Lower leg skin (tissue), 4 donors: ENCODE measurements around the gene PLXNA2. TPM values are rescaled to one million over a fixed set of nuclear protein-coding genes. Genes with fewer than 3 reads are reported as not detected.

Experiments
- DNase-seq, 2 donors: peaks; one replicate each; pipeline ENCODE4 v3.0.0-alpha.2; 2019; ENCODE audit warnings: low spot score in 2 of 2
- H3K4me3 ChIP-seq: fragments of 200-600 bp; sonication (generic); 2 replicates; pipeline ENCODE4 v1.5.1; 2017; ENCODE audit warnings: mild to moderate bottlenecking, low read depth; ENCODE audit not compliant: poor library complexity, severe bottlenecking
- POLR2A ChIP-seq, 2 donors: fragments of 450-650 bp; IDR thresholded peaks; one replicate each; pipeline ENCODE4 v1.6.1; 2016 to 2017; ENCODE audit warnings: antibody characterized with exemption in 2 of 2, mild to moderate bottlenecking in 1 of 2, moderate library complexity in 1 of 2
- WGBS, 2 donors: methylation state at CpG; one replicate each; pipeline ENCODE4 v1.1.5; 2018; 5-methylcytosine and 5-hydroxymethylcytosine counted together
- intact Hi-C: fragments of 100-400 bp; cut with DNase I; formaldehyde crosslinking; loops from one replicate; pipeline ENCODE4 v1.15.0; 2023; ENCODE audit warnings: low total_unique reads
- total RNA-seq, 4 donors: library from RNA; depleted of rRNA; stranded (reverse); fragments of >200 nt; gene quantifications; one replicate each; pipeline ENCODE4 v1.1.0, GENCODE V29; 2016
- TF ChIP-seq, protein P1 (sequence below), 3 donors: fragments of 450-650 bp; IDR thresholded peaks; one replicate each; pipeline ENCODE4 v1.5.1; 2016; ENCODE audit warnings: antibody characterized with exemption in 3 of 3, mild to moderate bottlenecking in 3 of 3, moderate library complexity in 2 of 3

PLXNA2 gene
- total RNA-seq, 4 donors from 2014 or later, result 27.4 to 44.2 (median 36.9) TPM

- TF ChIP-seq, protein P1, sequence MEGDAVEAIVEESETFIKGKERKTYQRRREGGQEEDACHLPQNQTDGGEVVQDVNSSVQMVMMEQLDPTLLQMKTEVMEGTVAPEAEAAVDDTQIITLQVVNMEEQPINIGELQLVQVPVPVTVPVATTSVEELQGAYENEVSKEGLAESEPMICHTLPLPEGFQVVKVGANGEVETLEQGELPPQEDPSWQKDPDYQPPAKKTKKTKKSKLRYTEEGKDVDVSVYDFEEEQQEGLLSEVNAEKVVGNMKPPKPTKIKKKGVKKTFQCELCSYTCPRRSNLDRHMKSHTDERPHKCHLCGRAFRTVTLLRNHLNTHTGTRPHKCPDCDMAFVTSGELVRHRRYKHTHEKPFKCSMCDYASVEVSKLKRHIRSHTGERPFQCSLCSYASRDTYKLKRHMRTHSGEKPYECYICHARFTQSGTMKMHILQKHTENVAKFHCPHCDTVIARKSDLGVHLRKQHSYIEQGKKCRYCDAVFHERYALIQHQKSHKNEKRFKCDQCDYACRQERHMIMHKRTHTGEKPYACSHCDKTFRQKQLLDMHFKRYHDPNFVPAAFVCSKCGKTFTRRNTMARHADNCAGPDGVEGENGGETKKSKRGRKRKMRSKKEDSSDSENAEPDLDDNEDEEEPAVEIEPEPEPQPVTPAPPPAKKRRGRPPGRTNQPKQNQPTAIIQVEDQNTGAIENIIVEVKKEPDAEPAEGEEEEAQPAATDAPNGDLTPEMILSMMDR (IDR thresholded peaks at IDR 0.05), result no peak
- TF ChIP-seq POLR2A (IDR thresholded peaks at IDR 0.05), result no peak
- H3K4me3 ChIP-seq, result no peak overlapping the region
- intact Hi-C loops, result no loop called here
- no peak for DNase-seq
- 72 to 81% methylated on average over 5 of the region's 5 CpGs for WGBS, 2 donors
Measured at GRCh38 chr1:208202333-208202995, 41.7 kb downstream of the PLXNA2 start.

GRCh38 chr1:208201229-208201628 lies 43.0 kb downstream of the PLXNA2 start:
- H3K4me3 ChIP-seq, result no peak overlapping the region
- TF ChIP-seq, protein P1 (IDR thresholded peaks at IDR 0.05), result no peak
- no peak for TF ChIP-seq POLR2A (IDR thresholded peaks at IDR 0.05)
- 41 to 67% methylated on average over 4 of the region's 4 CpGs for WGBS, 2 donors
- DNase-seq, result peak in 1 of 2 donors; percentile 59
- intact Hi-C loops, result no loop called here

DNA sequence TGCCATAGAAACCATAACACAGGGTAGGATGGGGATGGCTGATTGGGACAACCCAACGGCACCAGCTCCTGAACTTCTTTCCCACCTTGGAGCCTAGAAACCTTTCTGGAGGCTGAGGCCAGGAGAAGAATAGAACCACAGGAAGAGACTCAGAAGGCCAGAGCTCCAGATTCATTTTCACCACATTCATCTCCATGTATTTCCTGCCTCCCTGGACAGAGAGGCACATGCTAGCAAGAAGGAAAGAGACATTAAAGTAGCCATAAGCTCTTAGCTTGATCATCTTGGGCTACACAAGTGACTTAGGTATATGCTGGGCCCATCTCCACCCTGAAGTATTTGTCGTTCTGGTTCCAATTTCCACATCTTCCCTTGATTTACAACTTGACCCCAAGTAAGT lies 44.1 kb downstream of the PLXNA2 start:
- 86 to 89% methylated on average over 2 of the region's 2 CpGs for WGBS, 2 donors
- no peak for TF ChIP-seq POLR2A (IDR thresholded peaks at IDR 0.05)
- TF ChIP-seq, protein P1 (IDR thresholded peaks at IDR 0.05), result no peak
- H3K4me3 ChIP-seq, result no peak overlapping the region
- intact Hi-C loops, result no loop called here
- DNase-seq, result no peak

- WGBS, 2 donors, result 96 to 97% methylated on average over 8 of the region's 8 CpGs
- H3K4me3 ChIP-seq, result no peak overlapping the region
- intact Hi-C loops, result no loop called here
- no peak for DNase-seq
- no peak for TF ChIP-seq POLR2A (IDR thresholded peaks at IDR 0.05)
- TF ChIP-seq, protein P1 (IDR thresholded peaks at IDR 0.05), result no peak
Measured at GRCh38 chr1:208198236-208198635, 45.9 kb downstream of the PLXNA2 start.

GRCh38 chr1:208194944-208195343 lies 49.2 kb downstream of the PLXNA2 start:
- no peak overlapping the region for H3K4me3 ChIP-seq
- intact Hi-C loops, result no loop called here
- TF ChIP-seq POLR2A (IDR thresholded peaks at IDR 0.05), result no peak
- TF ChIP-seq, protein P1 (IDR thresholded peaks at IDR 0.05), result no peak
- DNase-seq, result no peak
- 90 to 96% methylated on average over 3 of the region's 3 CpGs for WGBS, 2 donors

- intact Hi-C loops, result no loop called here
- no peak for DNase-seq
- H3K4me3 ChIP-seq, result no peak overlapping the region
- TF ChIP-seq POLR2A (IDR thresholded peaks at IDR 0.05), result no peak
- TF ChIP-seq, protein P1 (IDR thresholded peaks at IDR 0.05), result no peak
- WGBS, 2 donors, result 63 to 65% methylated on average over 2 of the region's 2 CpGs
Measured at GRCh38 chr1:208192995-208193394, 51.2 kb downstream of the PLXNA2 start.
